Hindlimb muscle (tissue), 1 donor: ENCODE data around the gene KIF21B. TPM values are rescaled to one million over a fixed set of nuclear protein-coding genes. Genes with fewer than 3 reads are reported as not detected.
"Not testable (repeated sequence)": the region's sequence is repeated elsewhere in the genome, so short reads cannot be mapped to it uniquely, and the experiment has no call there.

ENCODE experiments used
- DNase-seq: peaks from one replicate; pipeline ENCODE4 v3.0.0-alpha.2; 2013
- polyA plus RNA-seq: library from polyadenylated mRNA; unstranded; fragments of 120-200 nt; gene quantifications from one replicate; pipeline ENCODE4 v1.2.1, GENCODE V29; 2013; ENCODE audit not compliant: insufficient read length

KIF21B gene
- polyA plus RNA-seq, 1 donor, result 1.1 TPM

DNA sequence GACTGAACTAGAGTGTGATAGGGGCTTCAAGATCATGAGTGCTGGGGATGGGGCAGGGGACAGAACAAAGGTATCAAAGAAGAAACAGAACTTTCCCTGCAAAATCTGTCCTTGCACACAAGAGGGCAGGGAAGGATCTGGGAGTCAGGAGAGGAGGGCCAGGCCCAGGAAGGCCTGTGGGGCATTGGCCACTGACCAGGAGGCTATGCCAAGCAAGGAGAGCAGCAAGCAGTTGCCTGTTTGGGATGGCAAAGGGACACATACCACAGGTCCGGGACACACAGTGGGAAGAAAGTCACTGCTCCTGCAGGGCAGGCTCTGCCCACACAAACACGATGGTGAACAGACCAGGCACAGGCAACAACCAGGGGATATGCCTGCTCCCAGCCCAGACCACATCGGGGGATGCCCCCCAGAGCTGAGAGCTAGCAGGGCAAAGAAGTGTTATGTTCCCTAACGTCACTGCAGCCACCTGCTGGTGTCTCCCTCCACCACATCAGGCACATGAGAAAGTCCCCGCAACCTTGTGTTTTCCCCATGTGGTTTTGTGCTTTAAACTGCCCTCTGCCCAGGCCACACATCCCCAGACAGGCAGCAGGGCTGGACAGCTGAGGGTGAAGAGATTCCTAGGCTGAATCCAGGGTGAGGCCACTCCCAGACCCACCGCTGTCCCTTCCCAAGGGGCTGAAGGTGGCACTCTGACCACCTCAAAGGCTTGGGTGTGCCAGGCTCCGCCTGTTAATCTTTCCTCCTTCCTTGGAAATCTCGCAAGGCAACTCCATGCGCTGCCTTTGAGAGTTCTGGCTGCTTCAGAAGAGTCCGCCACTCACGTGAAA is 53.6 kb downstream of the KIF21B start:
- DNase-seq, result no peak

DNA sequence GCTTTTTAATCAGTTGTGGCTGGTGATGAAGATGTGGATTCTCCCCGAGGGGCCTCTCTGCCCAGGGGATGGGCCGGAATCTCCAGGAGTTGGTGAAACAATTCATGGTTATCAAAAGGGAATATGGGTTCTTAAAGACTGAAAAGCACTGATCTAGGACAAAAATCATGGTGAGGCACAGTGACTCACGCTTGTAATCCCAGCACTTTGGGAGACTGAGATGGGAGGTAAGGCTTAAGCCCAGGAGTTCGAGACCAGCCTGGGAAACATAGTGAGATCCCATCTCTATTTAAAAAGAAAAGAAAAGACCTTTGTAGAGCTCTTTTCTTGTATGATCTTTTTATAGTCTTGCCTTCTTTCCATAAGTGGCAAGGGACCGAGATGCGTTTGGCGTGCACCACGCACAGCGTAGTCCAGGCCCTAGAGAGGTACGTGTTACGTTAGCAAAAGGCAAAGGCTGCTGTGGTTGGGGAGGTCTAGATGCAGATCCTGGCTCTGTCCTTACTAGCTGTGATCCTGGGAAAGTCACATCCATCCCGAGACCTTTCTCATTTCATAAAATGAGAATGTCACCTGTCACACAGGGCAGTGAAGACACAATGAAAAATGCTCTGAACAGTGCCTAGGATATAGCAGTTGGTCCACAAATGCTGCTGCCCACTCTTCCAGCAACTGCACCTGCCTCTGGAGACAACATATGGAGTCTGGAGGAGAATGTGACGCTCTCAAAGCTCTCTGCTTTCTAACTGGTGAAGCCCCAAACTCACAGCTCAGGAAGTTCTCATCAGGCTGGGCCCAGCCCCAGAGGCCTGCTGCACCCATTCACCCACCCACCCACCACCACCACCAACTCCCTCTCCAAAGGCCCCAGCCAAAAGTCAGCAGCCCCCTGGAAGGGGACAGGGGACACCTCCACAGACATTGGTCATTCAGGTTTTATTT is 54.8 kb downstream of the KIF21B start:
- no peak for DNase-seq

DNA sequence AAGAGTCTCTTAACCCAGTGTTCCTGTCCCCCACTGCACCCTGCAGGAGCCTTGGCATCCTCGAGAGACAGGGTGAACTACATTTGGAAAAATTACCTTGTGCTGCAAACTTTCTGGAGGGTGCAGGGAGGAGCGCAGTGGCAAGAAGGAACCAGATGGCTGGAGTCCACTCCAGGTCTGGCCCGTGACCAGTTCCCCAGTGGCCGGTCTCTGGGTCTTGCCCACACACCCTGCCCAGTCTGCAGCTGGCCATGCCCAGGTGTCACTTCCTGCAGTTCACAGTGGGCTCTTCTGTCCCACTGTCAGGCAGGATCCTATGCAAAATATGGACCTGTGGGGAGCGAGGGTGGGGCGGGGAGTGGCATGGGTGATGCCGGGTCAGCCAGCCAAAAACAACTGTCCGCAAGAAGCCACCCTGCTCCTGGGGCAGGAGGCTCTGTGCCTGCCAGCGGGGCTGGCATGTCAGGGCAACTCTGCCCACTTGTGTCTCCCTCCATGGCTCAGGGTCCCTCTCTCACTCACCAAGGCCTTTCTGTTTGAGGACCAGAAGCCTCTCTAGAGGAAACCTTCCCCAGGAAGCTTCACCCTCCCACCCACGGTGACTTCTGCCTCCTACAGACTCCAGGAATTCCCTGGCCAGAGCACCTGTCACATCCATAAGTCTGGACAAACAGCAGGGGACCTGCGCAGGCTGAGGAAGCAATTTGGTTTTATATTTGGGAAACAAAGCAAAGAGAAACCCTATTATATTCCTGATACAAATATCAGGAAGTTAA is 55.6 kb downstream of the KIF21B start:
- no peak for DNase-seq

GRCh38 chr1:200966934-200967333 is 56.6 kb downstream of the KIF21B start:
- no peak for DNase-seq

- peak; percentile 42 for DNase-seq
Observed at GRCh38 chr1:200965111-200965805, 58.3 kb downstream of the KIF21B start.

DNA sequence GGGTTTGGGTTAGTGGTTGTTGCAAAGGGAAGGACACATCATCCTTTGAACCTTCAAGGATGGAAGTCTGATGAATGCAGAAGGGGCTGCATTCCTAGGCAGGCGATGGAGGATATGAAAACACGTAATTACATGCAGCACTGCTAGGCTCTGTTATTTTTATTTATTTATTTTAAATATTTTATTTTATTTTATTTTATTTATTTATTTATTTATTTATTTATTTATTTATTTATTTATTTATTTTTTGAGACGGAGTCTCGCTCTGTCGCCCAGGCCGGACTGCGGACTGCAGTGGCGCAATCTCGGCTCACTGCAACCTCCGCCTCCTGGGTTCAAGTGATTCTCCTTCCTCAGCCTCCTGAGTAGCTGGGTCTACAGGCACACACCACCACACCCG is 59.6 kb downstream of the KIF21B start:
- not testable (repeated sequence) for DNase-seq

DNA sequence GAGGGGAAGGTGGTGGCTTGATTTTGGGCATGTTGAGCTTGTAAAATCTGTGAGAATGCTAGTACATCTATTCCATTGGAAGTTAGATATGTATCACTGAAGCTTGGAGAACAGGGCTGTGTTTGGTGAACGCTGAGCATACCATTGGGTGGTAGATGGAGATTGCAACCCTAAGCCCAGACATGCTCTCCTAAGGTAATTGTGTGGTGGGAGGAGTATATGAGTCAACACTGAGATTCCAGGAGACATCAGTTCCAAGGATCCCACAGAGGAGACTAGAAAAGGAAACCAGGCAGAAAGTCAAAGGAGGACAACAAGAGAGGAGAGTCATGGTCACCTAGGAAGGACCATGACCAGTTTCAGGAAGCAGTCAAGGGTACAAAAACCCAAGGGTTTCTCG is 60.4 kb downstream of the KIF21B start:
- DNase-seq, result no peak

DNA sequence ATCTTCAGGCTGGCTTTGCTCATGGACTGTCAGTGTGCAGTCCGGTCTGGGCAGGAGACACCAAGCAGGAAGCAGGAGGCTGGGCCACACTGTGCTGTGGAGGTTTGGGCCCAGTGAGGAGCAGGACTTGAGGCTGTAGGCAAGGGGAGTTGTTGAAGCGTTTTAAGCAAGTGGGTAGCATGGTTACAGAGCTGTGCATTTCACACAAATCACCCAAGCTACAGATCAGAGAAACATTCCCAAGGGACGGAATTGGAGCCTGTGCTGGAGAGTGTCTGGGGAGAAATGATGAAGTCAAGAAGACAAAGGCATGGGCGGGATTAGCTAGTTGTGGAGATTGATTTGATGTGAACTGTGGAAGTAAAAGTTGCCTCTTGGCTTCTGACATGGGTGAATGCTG is 60.9 kb downstream of the KIF21B start:
- no peak for DNase-seq

- not testable (repeated sequence) for DNase-seq
Observed at GRCh38 chr1:200962151-200962550, 61.4 kb downstream of the KIF21B start.

- DNase-seq, result no peak
Observed at GRCh38 chr1:200960948-200961340, 62.6 kb downstream of the KIF21B start.

GRCh38 chr1:200960236-200960947 is 63.1 kb downstream of the KIF21B start:
- no peak for DNase-seq

DNA sequence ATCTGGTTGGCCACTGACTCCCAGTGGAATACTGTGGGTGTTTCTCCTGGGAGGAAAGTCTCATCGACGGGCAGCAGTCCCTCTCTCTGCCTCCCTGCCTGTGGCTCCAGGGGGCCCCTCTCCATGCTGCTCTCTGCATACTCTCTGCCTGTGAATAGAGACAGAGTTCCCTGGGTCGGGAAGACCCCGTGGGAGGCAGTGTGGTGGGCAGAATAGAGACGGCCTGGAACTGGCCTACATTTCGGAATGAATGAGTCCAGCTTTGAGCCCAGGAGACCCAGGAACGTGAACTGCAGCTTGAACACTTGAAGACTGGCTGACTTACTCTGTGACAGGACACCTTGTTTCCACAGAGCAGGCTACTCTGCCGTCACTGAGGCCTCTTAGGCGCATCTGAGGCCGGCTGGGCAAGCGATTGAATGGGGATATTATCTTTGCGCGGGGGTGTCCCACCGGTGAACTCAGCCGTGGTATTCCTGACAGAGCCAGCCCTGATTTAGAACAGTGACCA is 64.0 kb downstream of the KIF21B start:
- DNase-seq, result no peak

- no peak for DNase-seq
Observed at GRCh38 chr1:200958597-200958996, 64.9 kb downstream of the KIF21B start.

- no peak for DNase-seq
Observed at GRCh38 chr1:200954434-200954833, 69.1 kb downstream of the KIF21B start.

DNA sequence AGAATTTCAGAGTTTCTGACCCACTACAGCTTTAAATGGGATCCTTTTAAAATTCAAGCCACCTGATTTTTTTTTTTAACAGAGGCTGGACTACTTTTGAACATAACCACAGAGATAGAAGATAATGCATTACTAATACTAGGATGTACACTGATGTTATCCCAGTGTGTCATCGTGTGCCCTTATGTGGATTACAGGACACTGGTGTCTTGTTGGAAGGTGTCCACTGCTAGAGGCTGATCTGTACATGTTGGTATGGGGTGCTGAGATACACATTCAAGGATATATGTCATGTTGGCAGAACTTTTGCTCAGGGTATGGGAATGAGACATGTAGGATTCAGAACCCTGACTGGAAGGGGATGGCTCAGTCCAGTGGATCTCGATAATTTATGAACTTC is 72.5 kb downstream of the KIF21B start:
- no peak for DNase-seq

DNA sequence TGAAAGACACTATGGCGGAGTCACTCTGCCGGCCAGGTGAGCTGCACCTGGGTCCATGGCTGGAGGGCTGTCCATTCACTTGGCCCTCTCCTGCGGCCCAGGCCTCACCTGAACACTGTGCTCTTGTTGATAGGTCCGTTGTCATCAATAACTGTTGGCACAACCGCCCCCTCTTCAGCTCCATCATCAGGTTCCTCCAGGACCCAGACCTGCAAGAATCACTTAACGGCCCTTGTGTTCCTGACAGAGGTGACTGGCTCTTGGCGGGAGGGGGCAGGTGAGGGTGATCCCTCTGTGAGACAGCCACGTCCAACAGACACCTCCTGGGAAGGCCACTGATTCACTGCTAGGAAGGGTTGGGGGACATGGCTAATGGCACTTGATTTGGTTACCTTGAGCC is 73.9 kb downstream of the KIF21B start:
- no peak for DNase-seq

GRCh38 chr1:200947059-200947566 is 76.4 kb downstream of the KIF21B start:
- DNase-seq, result no peak

DNA sequence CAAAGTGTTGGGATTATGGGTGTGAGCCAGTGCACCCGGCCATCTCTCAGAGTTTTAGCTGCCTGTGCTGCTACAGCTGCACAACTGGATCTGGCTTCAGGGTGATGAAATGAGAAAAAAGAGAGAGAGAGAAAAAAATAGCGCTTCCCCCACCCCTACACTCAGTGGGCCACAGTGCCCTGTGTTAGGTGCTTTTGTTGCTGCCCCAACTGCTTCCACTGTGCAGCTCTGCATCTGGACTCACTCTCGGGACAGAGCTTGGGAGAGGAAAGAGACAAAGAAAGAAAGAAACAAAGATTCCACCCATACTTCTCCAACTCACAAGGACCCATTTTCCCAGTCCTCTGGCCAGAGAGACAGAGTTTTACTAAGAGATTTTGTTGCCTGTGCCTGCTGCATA is 78.4 kb downstream of the KIF21B start:
- no peak for DNase-seq

GRCh38 chr1:200938955-200939354 is 84.6 kb downstream of the KIF21B start:
- no peak for DNase-seq

GRCh38 chr1:200935286-200935962 is 88.1 kb downstream of the KIF21B start:
- not testable (repeated sequence) for DNase-seq
